H4 (cell line): ENCODE data around the gene FREY1. TPM values are rescaled to one million over a fixed set of nuclear protein-coding genes. Genes with fewer than 3 reads are reported as not detected.

Experiments
- DNase-seq: peaks from one replicate; pipeline ENCODE4 v3.0.0-alpha.2; 2015; ENCODE audit warnings: low spot score
- total RNA-seq: library from RNA; depleted of rRNA; stranded (reverse); fragments of >200 nt; shearing (Covaris generic); gene quantifications from 2 replicates; pipeline ENCODE4 v1.2.3, GENCODE V29; 2014; rRNA removed

Gene FREY1
- total RNA-seq, result 0.51 TPM in 1 of 2 replicates, not detected in the other

- DNase-seq, result no peak
These were observed at the start of gene FREY1 for GRCh38 chr11:45906965-45907611. Gene FREY1 (minus strand): TSS chr11:45907271. CDS start chr11:45907245, 26 bp downstream.

DNA sequence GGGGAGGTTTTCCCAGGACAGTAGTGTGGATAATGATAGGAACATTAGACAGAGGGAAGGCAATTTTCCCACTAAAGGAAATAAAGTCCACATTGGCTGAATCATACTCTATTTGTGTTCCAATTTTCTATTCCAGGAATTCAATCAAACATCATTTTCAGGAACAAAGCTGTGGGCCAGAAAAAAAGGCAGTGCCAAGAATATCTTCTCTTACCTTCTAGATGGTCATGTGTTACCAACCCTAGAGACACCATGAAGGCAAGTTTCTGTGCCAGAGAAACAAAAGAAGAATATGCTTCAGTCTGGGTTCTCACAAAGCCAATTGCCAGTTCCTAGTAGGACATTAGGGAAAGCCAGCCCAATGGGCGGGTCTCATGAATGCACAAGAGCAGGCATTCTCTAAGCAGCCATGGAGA lies 42.9 kb upstream of the FREY1 start:
- no peak for DNase-seq

- no peak for DNase-seq
These were observed 41.3 kb upstream of the FREY1 start for GRCh38 chr11:45948356-45948755.

- DNase-seq, result no peak
These were observed 40.8 kb upstream of the FREY1 start for GRCh38 chr11:45947885-45948284.

- DNase-seq, result no peak
These were observed 38.4 kb upstream of the FREY1 start for GRCh38 chr11:45945397-45945999.

- DNase-seq, result no peak
These were observed 35.3 kb upstream of the FREY1 start for GRCh38 chr11:45942381-45942780.

DNA sequence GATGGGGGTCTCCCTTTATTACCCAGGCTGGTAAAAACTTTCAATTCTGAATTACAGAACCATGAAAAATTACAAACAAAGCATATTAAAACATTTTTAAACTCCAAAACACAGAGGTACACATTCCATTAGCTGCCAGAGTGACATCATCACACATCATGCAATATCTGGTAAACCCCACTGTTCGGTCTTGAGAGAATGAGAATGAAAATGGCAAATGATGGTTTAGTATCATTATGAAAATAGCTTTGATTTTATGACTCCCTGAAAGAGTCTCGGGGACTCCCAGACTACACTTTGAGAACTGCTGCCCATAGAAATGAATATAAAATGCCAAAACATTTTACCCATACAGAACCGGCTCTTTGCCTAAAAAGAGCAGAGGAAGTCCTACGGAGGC lies 34.2 kb upstream of the FREY1 start:
- no peak for DNase-seq

- DNase-seq, result no peak
These were observed 32.8 kb upstream of the FREY1 start for GRCh38 chr11:45939836-45940235.

DNA sequence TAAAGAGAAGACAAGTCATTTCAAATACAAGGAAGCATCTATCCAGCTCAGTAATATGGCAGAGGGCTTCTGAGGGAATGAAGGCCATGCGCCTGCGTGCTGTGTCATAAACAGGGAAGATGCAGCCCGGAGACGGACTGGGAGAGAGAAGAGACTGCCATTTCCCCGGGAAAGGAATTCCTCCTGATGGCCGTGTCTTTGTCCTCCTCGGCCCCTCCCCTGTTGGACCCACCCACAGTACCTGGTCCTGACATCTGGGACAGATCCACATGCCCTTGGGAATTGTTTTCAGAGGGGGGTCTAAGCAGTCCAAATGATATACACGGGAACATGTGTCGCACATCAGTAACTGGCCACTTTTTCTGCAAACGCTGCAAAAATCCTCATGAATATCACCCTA lies 30.8 kb upstream of the FREY1 start:
- no peak for DNase-seq

DNA sequence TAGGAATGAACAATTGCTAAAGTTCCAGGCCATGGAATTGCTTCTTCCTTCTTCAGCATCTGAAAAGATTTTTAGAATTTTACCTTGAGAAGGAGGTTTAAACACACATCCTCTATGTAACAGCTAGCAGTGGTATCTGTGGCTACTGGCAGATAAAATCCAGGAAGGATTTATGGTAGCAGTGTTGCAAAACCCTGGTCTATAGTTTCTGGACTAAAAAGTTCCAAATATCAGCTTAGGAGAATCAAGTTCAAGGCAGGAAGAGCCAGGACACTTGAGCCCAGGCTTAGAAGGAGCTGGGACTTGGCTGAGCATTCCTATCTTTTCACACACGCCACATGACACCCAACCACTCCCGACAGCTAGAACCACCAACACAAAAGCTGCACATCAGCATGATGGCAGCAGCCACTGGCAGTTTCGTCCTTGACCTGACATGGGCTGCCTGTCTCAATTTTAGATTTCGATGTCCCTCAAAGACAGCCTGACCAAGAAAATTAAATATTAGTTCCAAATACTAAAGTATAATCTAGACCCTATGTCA lies 29.5 kb upstream of the FREY1 start:
- DNase-seq, result no peak

- DNase-seq, result no peak
These were observed 28.4 kb upstream of the FREY1 start for GRCh38 chr11:45935349-45936064.

GRCh38 chr11:45934580-45935318 lies 27.7 kb upstream of the FREY1 start:
- no peak for DNase-seq

- DNase-seq, result no peak
These were observed 26.9 kb upstream of the FREY1 start for GRCh38 chr11:45933846-45934579.

DNA sequence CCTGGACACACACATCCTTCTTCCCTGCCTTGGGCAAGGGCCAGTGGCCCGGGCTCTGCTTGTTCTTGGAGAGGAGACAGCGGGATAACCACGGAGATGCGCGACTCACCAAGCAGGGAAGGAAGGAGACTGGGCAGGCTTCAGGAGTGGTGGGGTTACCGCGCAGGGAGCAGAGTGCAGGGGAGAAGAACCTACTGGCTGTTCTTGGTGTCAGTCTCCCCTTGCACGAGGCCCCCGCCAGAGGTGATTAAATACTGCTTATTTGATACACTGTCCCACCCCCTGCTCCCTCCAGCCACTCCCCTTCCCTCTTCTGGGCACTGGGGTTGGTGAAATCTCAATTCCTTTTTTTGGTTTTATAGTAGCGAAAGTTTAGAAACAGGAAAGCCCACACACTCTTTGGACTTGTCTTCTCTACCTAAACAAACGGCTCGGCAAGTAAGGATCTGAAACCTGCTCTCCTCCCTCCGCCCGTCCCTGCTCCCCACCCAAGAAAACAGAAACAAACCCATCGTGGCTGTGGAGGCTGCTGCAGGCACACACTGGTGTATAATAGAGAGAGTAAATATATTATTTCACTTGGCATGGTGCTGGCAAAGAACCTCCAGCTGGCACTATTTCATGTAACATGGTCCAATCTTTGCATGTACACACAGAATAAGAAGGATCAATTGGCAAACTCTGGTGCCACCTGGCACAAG lies 26.2 kb upstream of the FREY1 start:
- DNase-seq, result no peak

DNA sequence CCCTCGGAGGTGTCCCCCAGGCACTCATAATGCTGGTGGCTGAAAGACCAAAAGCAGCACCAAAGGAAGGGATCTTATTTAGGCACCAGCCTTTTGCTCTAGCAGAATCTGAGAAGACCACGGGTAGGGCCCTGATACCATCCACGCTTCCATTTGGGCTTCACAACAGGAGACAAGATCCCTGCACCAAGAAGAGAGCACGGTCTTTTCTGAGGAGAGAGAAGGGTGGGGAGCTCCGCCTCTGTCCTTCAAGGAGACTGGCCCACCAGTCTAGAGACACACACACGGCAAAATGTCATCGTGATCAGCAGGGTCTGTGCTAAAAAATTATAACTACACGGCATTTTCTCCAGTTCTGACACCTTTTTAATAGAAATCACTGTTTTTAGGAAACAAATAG lies 25.1 kb upstream of the FREY1 start:
- no peak for DNase-seq

- no peak for DNase-seq
These were observed 24.7 kb upstream of the FREY1 start for GRCh38 chr11:45931739-45932138.

DNA sequence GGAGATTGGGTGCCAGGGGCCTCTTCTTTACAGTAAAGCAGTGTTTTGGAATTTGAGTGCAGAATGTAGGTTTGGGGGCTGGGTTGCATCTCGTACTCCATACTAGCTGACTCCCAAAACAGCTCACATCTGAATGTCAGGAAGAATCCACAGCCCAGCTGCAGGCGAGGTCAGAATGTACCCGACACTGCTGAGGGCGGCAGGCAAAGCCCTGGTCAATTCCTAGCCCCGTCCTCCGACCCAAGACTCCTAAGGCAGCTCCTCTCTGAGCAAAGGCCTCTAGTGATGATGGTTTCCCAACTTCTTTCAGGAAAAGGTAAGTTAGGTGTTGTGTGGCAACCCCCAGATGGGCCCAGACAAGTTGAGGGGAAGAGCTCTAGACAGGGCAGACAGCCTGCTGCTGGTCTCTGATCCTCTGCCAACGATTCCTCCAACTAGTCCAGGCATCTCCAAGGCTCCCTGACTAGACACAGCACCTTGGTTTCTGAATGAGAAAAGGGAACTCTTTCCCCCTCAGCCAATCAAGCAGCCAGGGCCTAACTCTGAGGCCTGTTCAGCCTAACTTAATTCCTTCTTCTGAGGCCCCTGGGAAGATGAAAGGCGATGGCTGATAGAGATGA lies 24.0 kb upstream of the FREY1 start:
- DNase-seq, result no peak

DNA sequence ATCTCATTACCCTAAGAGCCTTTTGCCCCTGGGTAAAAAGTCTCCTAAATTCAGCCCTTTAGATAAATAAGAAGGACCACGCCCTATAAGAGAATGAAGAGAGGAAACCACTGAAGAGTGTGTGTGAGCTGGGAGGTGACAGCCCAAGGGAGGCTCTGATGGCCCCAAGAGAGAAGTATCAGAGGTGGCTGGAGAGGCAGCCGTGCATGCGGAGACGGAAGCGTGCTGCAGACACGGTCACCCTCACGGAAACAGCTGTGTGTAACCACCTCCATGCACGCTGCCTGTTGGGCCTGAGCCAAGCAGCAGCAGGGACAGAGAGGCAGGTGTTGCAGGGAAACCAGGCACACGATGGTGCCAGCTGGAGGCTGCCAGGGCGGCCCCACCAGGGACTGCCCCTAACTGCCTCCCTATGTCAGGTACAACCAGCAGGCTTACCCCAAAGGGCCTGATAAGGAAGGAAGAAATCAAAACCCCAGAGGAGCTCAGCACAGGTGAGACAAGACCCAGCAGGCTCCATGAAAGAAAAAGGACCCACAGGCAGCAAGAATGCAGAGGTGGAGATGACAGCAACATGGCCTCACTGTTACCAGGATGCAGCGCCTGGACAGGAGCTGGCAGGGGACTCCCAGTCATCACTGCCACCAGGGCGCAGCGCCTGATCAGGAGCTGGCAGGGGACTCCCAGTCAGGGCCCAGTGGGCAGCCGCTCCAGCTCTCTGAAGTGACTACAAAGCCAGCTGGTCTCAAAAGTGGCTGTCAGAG lies 23.1 kb upstream of the FREY1 start:
- no peak for DNase-seq

DNA sequence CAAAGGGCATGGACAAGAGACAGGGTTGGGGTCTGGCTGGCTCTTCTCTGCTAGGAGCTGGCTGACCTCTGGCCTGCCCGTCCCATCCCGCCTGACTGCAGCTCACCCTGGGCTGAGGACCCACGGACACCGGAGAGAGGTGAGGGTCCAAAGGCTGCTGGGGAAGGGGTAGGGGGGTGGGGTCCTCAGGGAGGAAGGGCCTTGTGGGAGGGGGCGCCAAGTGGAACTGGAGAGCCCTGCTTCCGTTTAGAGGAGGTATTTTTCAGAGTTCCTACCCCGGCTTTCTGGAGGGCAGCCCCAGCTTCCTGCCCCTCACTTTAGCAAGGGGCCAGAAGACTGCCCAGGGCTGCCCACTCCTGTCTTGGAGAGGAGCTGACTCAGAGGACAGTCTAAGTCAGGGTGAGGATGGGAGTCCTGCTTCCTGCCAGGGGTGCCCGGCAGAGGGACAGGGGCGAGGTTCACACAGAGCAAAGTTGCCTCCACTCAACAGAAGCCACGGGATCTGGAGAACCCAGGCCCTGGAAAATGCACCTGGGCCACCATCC lies 22.5 kb upstream of the FREY1 start:
- DNase-seq, result no peak
